HepG2 (cell line): Measurements from ENCODE around the gene RECQL5. TPM values are rescaled to one million over a fixed set of nuclear protein-coding genes. Genes with fewer than 3 reads are reported as not detected.

Source experiments
- AKNA ChIP-seq: sonication (generic); formaldehyde crosslinking; IDR thresholded peaks from 2 replicates; pipeline ENCODE4 v1.4.0; 2020; ENCODE audit warnings: missing genetic modification reagents, borderline replicate concordance
- GTF3A ChIP-seq: sonication (generic); formaldehyde crosslinking; conservative IDR thresholded peaks from 2 replicates; pipeline ENCODE4 v1.4.0; 2020; ENCODE audit warnings: mild to moderate bottlenecking, missing genetic modification reagents
- HNF4G ChIP-seq, 2 experiments: sonication (generic) in 1 of 2; formaldehyde crosslinking in 1 of 2; IDR thresholded peaks; 2 replicates each; pipeline versions ENCODE4 v1.4.0 to v1.6.1; 2011 to 2020; ENCODE audit warnings: borderline replicate concordance in 2 of 2, low read depth in 2 of 2, mild to moderate bottlenecking in 2 of 2, low read length in 1 of 2, missing genetic modification reagents in 1 of 2, moderate library complexity in 1 of 2
- MAX ChIP-seq: IDR thresholded peaks from 2 replicates; pipeline ENCODE4 v1.6.1; 2012; ENCODE audit warnings: inconsistent platforms
- PRMT3 ChIP-seq: sonication (generic); formaldehyde crosslinking; IDR thresholded peaks from 2 replicates; pipeline ENCODE4 v1.8.1; 2022; ENCODE audit warnings: low read depth, mild to moderate bottlenecking, moderate library complexity, missing genetic modification reagents, borderline replicate concordance
- SRF ChIP-seq: IDR thresholded peaks from 2 replicates; pipeline ENCODE4 v1.6.1; 2011; ENCODE audit warnings: mild to moderate bottlenecking, low read depth, low read length, moderate library complexity
- SYNCRIP ChIP-seq: fragments of 200-400 bp; formaldehyde crosslinking; IDR thresholded peaks from 2 replicates; pipeline ENCODE4 v1.6.1; 2018; ENCODE audit warnings: mild to moderate bottlenecking, low read depth, low read length; ENCODE audit not compliant: insufficient read depth
- TFAP4 ChIP-seq: sonication (generic); IDR thresholded peaks from 2 replicates; pipeline ENCODE4 v1.6.1; 2016; ENCODE audit warnings: low read depth, borderline replicate concordance
- TP53 ChIP-seq: sonication (generic); formaldehyde crosslinking; conservative IDR thresholded peaks from 2 replicates; pipeline ENCODE4 v1.4.0; 2020; ENCODE audit warnings: missing genetic modification reagents
- ZFAT ChIP-seq: sonication (generic); formaldehyde crosslinking; conservative IDR thresholded peaks from 2 replicates; pipeline ENCODE4 v1.8.1; 2023; ENCODE audit warnings: missing genetic modification reagents, inconsistent platforms
- ZFP1 ChIP-seq: IDR thresholded peaks from 2 replicates; pipeline ENCODE4 v1.6.1; 2016
- ZFP62 ChIP-seq: sonication (generic); formaldehyde crosslinking; IDR thresholded peaks from 2 replicates; pipeline ENCODE4 v1.4.0; 2020; ENCODE audit warnings: missing genetic modification reagents
- ZNF205 ChIP-seq: IDR thresholded peaks from 2 replicates; pipeline ENCODE4 v1.6.1; 2018; ENCODE audit warnings: missing biosample characterization, missing genetic modification reagents
- ZNF546 ChIP-seq: sonication (generic); formaldehyde crosslinking; conservative IDR thresholded peaks from 2 replicates; pipeline ENCODE4 v1.8.1; 2023; ENCODE audit warnings: mild to moderate bottlenecking, missing genetic modification reagents
- ZZZ3 ChIP-seq: sonication (generic); formaldehyde crosslinking; IDR thresholded peaks from 2 replicates; pipeline ENCODE4 v1.4.0; 2020; ENCODE audit warnings: missing genetic modification reagents, mild to moderate bottlenecking, borderline replicate concordance
- polyA plus RNA-seq, 8 experiments: library from polyadenylated mRNA; depleted of rRNA in 3 of 8; stranded (reverse) in 7 of 8; unstranded in 1 of 8; fragments of >200 nt; fragmentation: Illumina TruSeq in 4 of 8; extraction: Trizol in 4 of 8; gene quantifications; 2 replicates each; pipeline versions ENCODE4 v1.2.1 to v1.2.3, GENCODE V29; 2011 to 2016; ENCODE audit warnings: low read depth in 4 of 8, missing spikeins in 1 of 8, mixed read lengths in 1 of 8; ENCODE audit not compliant: insufficient read depth in 1 of 8
- total RNA-seq, 5 experiments: library from RNA; depleted of rRNA; stranded (reverse); fragments of >200 nt; fragmentation: Illumina TruSeq; extraction: Trizol; gene quantifications; 2 replicates each; pipeline ENCODE4 v1.2.3, GENCODE V29; 2016; ENCODE audit warnings: low read depth in 1 of 5
- TF ChIP-seq, protein P1 (sequence below): sonication (generic); formaldehyde crosslinking; conservative IDR thresholded peaks from 2 replicates; pipeline ENCODE4 v1.8.0; 2022; ENCODE audit warnings: mild to moderate bottlenecking, moderate library complexity, missing genetic modification reagents
- TF ChIP-seq, protein P2 (sequence below): sonication (generic); formaldehyde crosslinking; IDR thresholded peaks from 2 replicates; pipeline ENCODE4 v1.4.0; 2020; ENCODE audit warnings: missing genetic modification reagents
- TF ChIP-seq, protein P3 (sequence below): sonication (generic); formaldehyde crosslinking; IDR thresholded peaks from 2 replicates; pipeline ENCODE4 v1.5.1; 2020; ENCODE audit warnings: missing genetic modification reagents, mild to moderate bottlenecking, borderline replicate concordance

The RECQL5 gene
- total and polyA plus RNA-seq, 2 of the 13 experiments (the other 11 are each of a cell fraction or from before 2014, with no cell fraction given), result 27.7 to 32.0 TPM

DNA sequence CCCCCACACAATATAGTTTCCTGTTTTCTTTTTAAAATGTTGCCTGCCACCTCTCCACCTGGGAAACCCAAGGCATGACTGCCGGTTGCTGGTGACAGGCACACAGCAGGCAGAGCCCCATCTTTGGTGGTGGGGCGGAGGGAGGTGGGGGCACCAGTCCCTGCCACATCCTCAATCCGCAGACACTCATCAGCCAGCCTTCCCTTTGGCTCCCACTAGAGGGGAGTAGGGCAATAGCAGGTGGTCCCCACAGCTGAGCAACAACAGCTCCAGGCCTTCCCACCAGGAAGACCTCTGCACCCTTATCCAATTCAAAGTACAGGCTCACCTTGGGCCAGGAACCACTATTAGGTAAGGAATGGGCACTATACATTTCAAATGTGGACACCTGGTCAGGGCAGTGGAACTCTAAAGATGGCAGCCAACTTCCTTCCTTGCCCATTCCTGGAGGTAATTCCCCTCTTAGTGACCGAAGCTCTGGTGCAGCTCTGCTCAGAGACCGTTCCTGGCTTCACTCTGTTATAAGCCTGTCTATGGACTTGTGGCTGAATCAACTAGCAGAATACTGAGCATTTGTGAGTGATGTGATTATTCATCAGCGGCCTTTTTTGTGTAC, 13.9 kb downstream of the RECQL5 start (continued):
- TF ChIP-seq, protein P1, sequence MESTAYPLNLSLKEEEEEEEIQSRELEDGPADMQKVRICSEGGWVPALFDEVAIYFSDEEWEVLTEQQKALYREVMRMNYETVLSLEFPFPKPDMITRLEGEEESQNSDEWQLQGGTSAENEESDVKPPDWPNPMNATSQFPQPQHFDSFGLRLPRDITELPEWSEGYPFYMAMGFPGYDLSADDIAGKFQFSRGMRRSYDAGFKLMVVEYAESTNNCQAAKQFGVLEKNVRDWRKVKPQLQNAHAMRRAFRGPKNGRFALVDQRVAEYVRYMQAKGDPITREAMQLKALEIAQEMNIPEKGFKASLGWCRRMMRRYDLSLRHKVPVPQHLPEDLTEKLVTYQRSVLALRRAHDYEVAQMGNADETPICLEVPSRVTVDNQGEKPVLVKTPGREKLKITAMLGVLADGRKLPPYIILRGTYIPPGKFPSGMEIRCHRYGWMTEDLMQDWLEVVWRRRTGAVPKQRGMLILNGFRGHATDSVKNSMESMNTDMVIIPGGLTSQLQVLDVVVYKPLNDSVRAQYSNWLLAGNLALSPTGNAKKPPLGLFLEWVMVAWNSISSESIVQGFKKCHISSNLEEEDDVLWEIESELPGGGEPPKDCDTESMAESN (CRISPR knock-in tag), result no peak
- TF ChIP-seq ZNF205 (CRISPR knock-in tag), result no peak
- TF ChIP-seq, protein P2, sequence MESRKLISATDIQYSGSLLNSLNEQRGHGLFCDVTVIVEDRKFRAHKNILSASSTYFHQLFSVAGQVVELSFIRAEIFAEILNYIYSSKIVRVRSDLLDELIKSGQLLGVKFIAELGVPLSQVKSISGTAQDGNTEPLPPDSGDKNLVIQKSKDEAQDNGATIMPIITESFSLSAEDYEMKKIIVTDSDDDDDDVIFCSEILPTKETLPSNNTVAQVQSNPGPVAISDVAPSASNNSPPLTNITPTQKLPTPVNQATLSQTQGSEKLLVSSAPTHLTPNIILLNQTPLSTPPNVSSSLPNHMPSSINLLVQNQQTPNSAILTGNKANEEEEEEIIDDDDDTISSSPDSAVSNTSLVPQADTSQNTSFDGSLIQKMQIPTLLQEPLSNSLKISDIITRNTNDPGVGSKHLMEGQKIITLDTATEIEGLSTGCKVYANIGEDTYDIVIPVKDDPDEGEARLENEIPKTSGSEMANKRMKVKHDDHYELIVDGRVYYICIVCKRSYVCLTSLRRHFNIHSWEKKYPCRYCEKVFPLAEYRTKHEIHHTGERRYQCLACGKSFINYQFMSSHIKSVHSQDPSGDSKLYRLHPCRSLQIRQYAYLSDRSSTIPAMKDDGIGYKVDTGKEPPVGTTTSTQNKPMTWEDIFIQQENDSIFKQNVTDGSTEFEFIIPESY, result 0 out of 2 replicates have a peak, but pooled peaks have one; percentile 43
- TF ChIP-seq PRMT3, result no peak
- no peak for TF ChIP-seq ZFP1 (CRISPR knock-in tag)
- no peak for TF ChIP-seq GTF3A
- no peak for TF ChIP-seq HNF4G (IDR thresholded peaks at IDR 0.05; ENCODE audit: borderline replicate concordance, low read depth, low read length)
- no peak for TF ChIP-seq HNF4G (CRISPR knock-in tag; IDR thresholded peaks at IDR 0.05; ENCODE audit: borderline replicate concordance, low read depth)
- TF ChIP-seq SRF, result no peak
- TF ChIP-seq MAX, result no peak
- TF ChIP-seq ZNF546 (CRISPR knock-in tag), result no peak
- TF ChIP-seq TFAP4, result peak; percentile 55; the same call in 1 of the 2 replicates
- no peak for TF ChIP-seq AKNA (CRISPR knock-in tag)
- no peak for TF ChIP-seq ZZZ3
- no peak for TF ChIP-seq TP53
- TF ChIP-seq ZFAT (CRISPR knock-in tag), result no peak
- TF ChIP-seq, protein P3, sequence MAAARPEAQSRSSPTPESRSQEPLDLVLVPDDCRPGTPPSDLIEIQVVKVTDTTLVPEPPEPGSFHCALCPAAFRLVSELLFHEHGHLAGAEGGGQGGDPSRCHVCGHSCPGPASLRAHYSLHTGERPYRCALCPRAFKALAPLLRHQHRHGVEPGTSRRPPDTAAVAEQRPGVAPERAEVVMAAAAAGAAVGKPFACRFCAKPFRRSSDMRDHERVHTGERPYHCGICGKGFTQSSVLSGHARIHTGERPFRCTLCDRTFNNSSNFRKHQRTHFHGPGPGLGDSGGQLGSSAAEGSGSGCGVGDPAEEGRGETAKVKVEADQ (CRISPR knock-in tag), result 0 out of 2 replicates have a peak, but pooled peaks have one; percentile 44
- TF ChIP-seq ZFP62 (CRISPR knock-in tag), result no peak
- TF ChIP-seq SYNCRIP, result no peak
